ENCODE data around the gene VMO1.

DNA sequence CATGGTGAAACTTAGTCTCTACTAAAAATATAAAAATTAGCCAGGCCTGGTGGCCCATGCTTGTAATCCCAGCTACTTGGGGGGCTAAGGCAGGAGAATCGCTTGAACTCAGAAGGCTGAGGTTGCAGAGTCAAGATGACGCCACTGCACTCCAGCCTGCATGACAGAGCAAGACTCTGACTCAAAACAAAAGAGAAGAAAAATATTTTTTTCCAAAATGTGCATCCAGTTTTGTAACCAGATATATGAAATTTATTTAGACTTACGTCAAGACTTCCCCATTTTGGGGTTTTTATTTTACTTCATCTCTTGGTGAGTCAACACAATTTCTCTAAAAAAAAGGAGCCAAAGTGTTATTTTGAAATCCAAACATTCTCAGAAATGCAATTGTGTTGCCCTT is 20.0 kb downstream of the VMO1 start:
- no peak for TF ChIP-seq CTCF (IDR thresholded peaks at IDR 0.05)
- no peak for TF ChIP-seq POLR2AphosphoS5 (IDR thresholded peaks at IDR 0.05)
- TF ChIP-seq EP300 (IDR thresholded peaks at IDR 0.05), result peak in 2 of 4 donors; percentile 28 to 45
- TF ChIP-seq POLR2A (IDR thresholded peaks at IDR 0.05), result no peak

Measured in upper lobe of left lung (tissue), 4 donors.